ENCODE measurements around the gene NRG2. TPM values are rescaled to one million over a fixed set of nuclear protein-coding genes. Genes with fewer than 3 reads are reported as not detected.

Gene NRG2
- total RNA-seq, 4 donors from 2014 or later: 5.3 to 8.8 (median 7.5) TPM

GRCh38 chr5:139901986-139902385 is 141.1 kb downstream of the NRG2 start:
- intact Hi-C loops (cut with DNase I; ENCODE audit: low total_unique reads): no loop called here
- TF ChIP-seq CTCF (IDR thresholded peaks at IDR 0.05) (no peak), POLR2A (IDR thresholded peaks at IDR 0.05) (no peak)
- peak in 1 of 2 donors; percentile 66 for DNase-seq (ENCODE audit: low spot score in 2 of 2)
- no peak overlapping the region for H3K4me3 ChIP-seq (ENCODE audit: low read depth, poor library complexity, severe bottlenecking)
- 62 to 97% methylated on average over 2 to 3 of the region's 3 CpGs for WGBS, 2 donors

- no peak for TF ChIP-seq POLR2A (IDR thresholded peaks at IDR 0.05)
- DNase-seq (ENCODE audit: low spot score in 2 of 2): peak in 1 of 2 donors; percentile 52
- H3K4me3 ChIP-seq (ENCODE audit: low read depth, poor library complexity, severe bottlenecking): no peak overlapping the region
- 67 to 75% methylated on average over 2 of the region's 2 CpGs for WGBS, 2 donors
- intact Hi-C loops (cut with DNase I; ENCODE audit: low total_unique reads): no loop called here
Observed at GRCh38 chr5:139901251-139901575, 141.9 kb downstream of the NRG2 start.

GRCh38 chr5:139900546-139901250 is 142.4 kb downstream of the NRG2 start:
- WGBS, 2 donors: 64 to 77% methylated on average over 3 of the region's 3 CpGs
- no peak overlapping the region for H3K4me3 ChIP-seq (ENCODE audit: low read depth, poor library complexity, severe bottlenecking)
- no peak for TF ChIP-seq POLR2A (IDR thresholded peaks at IDR 0.05)
- intact Hi-C loops (cut with DNase I; ENCODE audit: low total_unique reads): no loop called here
- peak in 1 of 2 donors; percentile 43 for DNase-seq (ENCODE audit: low spot score in 2 of 2)

GRCh38 chr5:139898981-139899380 is 144.1 kb downstream of the NRG2 start:
- WGBS, 2 donors: 72 to 81% methylated on average over 2 of the region's 2 CpGs
- H3K4me3 ChIP-seq (ENCODE audit: low read depth, poor library complexity, severe bottlenecking): no peak overlapping the region
- TF ChIP-seq POLR2A (IDR thresholded peaks at IDR 0.05): no peak
- no peak for TF ChIP-seq CTCF (IDR thresholded peaks at IDR 0.05)
- intact Hi-C loops (cut with DNase I; ENCODE audit: low total_unique reads): no loop called here
- DNase-seq (ENCODE audit: low spot score in 2 of 2): peak in 1 of 2 donors; percentile 49

- DNase-seq (ENCODE audit: low spot score in 2 of 2): peak in 1 of 2 donors; percentile 63
- no peak for TF ChIP-seq CTCF (IDR thresholded peaks at IDR 0.05)
- TF ChIP-seq POLR2A (IDR thresholded peaks at IDR 0.05): no peak
- WGBS, 2 donors: 94 to 99% methylated on average over 6 of the region's 6 CpGs
- intact Hi-C loops (cut with DNase I; ENCODE audit: low total_unique reads): no loop called here
- H3K4me3 ChIP-seq (ENCODE audit: low read depth, poor library complexity, severe bottlenecking): no peak overlapping the region
Observed at GRCh38 chr5:139897982-139898381, 145.1 kb downstream of the NRG2 start.

- H3K4me3 ChIP-seq (ENCODE audit: low read depth, poor library complexity, severe bottlenecking): no peak overlapping the region
- no peak for DNase-seq (ENCODE audit: low spot score in 2 of 2)
- no peak for TF ChIP-seq POLR2A (IDR thresholded peaks at IDR 0.05)
- TF ChIP-seq CTCF (IDR thresholded peaks at IDR 0.05): no peak
- WGBS, 2 donors: 66 to 80% methylated on average over 6 of the region's 6 CpGs
- intact Hi-C loops (cut with DNase I; ENCODE audit: low total_unique reads): no loop called here
Observed at GRCh38 chr5:139897342-139897741, 145.8 kb downstream of the NRG2 start.

- WGBS, 2 donors: 48 to 54% methylated on average over 4 of the region's 4 CpGs
- intact Hi-C loops (cut with DNase I; ENCODE audit: low total_unique reads): no loop called here
- H3K4me3 ChIP-seq (ENCODE audit: low read depth, poor library complexity, severe bottlenecking): no peak overlapping the region
- peak in 1 of 2 donors; percentile 53 for DNase-seq (ENCODE audit: low spot score in 2 of 2)
- no peak for TF ChIP-seq POLR2A (IDR thresholded peaks at IDR 0.05)
- no peak for TF ChIP-seq CTCF (IDR thresholded peaks at IDR 0.05)
Observed at GRCh38 chr5:139896718-139897117, 146.4 kb downstream of the NRG2 start.
